ENCODE measurements around the gene ATG7.

DNA sequence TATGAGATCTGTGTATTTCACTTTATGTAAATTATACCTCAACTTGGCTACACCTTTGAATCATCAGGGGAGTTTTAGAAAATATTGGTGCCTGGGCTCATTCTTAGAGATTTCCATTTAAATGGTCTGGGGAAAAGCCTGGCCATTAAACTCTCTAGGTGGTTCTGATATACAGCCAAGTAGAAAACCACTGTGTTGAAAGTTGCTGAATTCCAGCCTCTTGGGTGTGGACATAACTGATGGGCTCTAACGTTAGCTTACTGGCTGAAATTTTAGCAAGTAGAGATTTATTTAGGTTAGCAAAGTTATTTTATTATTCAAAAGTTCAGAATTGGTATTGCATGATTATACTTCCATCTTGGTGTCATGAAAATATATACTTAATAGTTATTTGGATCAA, 84.1 kb downstream of the ATG7 start:
- TF ChIP-seq, protein P1, sequence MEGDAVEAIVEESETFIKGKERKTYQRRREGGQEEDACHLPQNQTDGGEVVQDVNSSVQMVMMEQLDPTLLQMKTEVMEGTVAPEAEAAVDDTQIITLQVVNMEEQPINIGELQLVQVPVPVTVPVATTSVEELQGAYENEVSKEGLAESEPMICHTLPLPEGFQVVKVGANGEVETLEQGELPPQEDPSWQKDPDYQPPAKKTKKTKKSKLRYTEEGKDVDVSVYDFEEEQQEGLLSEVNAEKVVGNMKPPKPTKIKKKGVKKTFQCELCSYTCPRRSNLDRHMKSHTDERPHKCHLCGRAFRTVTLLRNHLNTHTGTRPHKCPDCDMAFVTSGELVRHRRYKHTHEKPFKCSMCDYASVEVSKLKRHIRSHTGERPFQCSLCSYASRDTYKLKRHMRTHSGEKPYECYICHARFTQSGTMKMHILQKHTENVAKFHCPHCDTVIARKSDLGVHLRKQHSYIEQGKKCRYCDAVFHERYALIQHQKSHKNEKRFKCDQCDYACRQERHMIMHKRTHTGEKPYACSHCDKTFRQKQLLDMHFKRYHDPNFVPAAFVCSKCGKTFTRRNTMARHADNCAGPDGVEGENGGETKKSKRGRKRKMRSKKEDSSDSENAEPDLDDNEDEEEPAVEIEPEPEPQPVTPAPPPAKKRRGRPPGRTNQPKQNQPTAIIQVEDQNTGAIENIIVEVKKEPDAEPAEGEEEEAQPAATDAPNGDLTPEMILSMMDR (IDR thresholded peaks at IDR 0.05; ENCODE audit: insufficient read depth, low read length, poor library complexity, severe bottlenecking), result no peak
- no peak for TF ChIP-seq EZH2phosphoT487 (conservative IDR thresholded peaks at IDR 0.05; ENCODE audit: low read length)

Data from SU-DHL-6 (cell line).